Kidney capillary endothelial cell (primary cell): ENCODE results near the gene KCNIP1.

Experiments used
- DNase-seq: peaks from one replicate; pipeline ENCODE4 v3.0.0-alpha.2; 2018; ENCODE audit warnings: low spot score

KCNIP1 gene

GRCh38 chr5:170785416-170785815 is 281.6 kb downstream of the KCNIP1 start:
- DNase-seq = no peak
